GM11168 (cell line): ENCODE measurements around the gene ASB1.

Source experiments
- in situ Hi-C: fragments of 300-500 bp; cut with MboI; formaldehyde crosslinking; loops from one replicate; pipeline ENCODE4 v1.12.0; 2022; ENCODE audit warnings: low sequenced_read_pairs; ENCODE audit not compliant: unreplicated experiment

ASB1 gene

DNA sequence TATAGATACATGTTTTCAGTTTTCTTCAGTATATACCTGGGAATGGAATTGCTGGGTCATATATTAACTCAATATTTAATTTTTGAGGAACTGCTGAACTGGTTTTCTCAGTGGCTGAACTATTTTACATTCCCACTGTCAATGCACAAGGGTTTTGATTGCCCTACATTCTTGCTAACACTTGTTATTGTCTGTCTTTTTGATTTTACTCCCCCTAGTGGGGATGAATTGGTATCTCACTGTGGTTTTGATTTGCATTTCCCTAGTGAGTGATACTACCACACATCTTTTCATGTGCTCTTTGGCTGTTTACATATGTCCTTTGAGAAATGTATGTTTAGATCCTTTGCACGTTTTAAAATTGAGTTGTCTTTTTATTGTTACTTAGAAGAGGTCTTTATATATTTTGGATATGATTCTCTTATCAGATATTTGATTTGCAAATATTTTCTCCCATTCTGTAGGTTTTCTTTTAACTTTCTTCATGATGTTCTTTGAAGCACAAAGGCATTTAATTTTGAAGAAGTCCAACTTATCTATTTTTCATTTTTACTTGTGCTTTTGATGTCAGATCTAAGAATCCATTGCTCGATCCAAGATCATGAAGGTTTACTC lies 36.2 kb downstream of the ASB1 start:
- in situ Hi-C loops = no loop called here

DNA sequence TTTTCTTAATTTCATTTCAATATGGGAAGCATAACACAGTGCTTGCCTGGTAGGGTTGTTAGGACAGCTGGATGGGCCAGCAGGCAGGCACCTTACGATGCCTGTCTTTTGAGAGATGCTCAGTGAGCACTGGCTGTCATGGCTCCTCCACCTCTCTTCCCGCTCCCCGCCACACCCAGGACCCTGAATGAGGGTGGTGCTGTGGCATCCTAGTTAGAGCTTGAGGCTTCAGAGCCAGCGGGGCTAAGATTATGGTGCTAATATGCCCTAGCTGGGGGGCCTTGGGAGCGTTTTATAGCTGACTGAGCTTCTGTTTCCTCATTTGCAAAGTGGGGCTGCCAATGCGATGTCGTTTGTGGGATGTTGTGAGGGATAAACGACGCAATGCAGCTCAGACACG lies 37.7 kb downstream of the ASB1 start:
- in situ Hi-C loops = no loop called here

DNA sequence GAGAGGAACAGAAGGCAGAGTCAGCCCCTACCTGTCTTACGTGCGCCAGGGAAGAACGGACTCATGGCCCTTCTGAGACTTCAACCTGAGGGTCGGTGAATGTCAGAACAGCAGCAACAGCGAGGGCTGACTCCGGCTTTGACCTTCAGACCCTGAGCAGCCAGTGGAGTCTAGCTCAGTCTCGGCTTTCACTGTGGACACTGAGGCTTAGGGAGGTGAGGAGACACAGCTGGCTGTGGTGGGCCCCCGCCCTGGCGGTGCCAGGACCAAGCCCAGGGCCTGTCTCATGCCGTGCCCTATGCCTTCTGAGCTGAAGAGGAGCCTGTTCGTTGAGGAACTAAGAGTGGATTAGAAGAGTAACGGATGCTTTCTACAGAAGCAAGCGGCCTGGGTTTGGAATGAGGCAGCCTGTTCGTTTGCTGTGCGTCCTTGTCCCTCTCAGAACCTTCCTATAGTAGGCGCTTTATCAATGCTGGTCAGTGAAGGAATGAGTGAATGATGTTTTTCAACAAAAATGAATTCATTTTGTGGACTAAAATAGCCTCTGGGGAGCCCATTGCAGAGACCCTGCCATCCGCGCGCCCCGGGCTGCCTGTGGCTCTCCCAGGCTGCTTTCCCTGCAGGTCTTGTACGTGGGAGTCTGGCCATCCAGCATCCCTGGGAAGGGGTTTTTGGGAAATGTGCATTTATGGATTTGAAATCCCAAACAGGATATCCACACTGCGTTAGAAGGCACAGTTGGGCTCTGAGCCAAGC lies 38.9 kb downstream of the ASB1 start:
- in situ Hi-C loops = no loop called here

DNA sequence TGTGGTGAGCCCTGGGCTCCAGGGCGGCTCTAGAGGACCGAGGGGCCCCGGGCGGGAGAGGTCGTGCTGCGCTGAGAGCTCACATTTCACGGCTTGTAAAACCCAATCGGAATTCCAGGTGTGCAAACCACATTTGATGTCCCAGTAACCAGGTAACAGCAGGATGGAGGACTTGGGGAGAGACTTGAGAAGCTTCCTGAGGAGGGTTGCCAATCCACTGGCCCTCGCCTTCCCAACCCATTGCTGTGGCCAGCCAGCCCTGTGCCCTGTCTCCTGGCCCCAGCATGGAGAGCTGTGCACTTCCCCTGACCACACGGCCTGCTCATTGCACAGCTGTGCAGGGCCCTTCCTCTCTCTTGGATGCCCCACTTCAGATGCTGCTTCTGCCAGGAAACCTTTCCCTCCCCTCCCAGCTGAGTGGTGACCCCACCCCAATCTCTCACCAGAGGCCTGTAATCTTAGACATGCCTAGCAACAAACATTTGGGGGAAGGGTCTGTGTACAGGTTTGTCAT lies 39.6 kb downstream of the ASB1 start:
- in situ Hi-C loops = no loop called here

DNA sequence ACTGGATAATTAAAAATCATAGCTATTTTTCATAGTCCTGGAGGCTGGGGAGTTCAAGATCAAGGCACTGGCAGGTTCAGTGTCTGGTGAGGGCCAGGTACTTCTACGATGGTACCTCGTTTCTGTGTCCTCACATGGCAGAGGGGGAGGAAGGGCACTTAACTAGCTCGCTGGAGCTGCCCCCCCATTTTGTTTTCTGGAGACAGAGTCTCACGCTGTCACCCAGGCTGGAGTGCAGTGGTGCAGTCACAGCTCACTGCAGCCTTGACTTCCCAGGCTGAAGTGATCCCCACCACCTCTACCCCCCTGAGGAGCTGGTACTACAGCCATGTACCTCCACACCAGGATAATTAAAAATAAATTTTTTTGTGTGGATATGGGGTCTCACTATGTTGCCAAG lies 40.3 kb downstream of the ASB1 start:
- in situ Hi-C loops = no loop called here

DNA sequence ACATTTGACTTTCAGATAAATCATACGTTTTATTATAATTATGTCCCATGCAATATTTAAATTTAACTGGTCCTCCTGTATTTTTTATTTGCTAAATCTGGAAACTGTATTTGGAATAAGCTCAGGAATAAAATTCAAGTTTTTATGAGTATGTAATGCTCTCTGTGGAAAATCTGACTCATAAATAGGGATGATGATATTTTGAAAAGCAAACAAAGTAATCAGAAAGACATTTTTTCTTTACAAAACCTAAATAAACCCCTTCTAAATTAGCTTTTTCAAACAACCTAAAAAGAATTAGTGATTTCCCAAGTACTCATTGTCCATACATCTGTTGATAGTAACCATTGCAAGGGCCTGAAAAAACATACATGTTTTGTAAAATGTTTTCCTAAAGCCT lies 41.1 kb downstream of the ASB1 start:
- in situ Hi-C loops = no loop called here

DNA sequence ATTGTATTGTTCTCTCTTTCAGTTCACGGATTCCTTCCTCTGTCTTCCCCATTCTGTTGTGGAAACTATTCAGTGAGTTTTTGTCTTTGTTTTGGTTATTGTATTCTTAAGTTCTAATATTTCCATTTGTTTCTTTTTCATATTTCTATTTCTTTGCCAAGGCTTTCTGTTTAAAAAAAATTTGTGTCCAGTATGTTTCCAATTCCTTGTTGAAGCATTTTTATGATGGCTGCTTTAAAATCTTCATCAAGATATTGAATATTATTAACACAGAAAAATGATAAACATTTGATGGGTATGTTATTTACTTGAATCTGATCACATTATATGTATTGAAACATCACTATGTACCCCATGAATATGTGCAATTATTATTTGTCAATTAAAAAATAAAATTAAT lies 42.4 kb downstream of the ASB1 start:
- in situ Hi-C loops = no loop called here

DNA sequence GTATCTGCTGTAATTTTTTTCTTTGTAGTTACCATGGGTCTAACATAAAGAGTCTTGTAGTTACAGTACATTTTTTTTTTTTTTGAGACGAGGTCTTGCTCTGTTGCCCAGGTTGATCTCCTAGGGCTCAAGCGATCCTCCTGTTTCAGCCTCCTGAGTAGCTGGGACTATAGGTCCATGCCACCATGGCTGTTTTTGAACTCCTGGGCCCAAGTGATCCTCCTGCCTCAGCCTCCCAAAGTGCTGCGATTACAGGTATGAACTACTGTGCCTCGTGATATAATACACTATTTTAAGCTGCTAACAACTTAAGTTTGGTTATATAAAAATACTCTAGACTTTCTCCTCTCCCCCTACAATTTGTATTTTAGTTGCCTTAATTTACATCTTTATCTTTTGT lies 46.3 kb downstream of the ASB1 start:
- in situ Hi-C loops = no loop called here

DNA sequence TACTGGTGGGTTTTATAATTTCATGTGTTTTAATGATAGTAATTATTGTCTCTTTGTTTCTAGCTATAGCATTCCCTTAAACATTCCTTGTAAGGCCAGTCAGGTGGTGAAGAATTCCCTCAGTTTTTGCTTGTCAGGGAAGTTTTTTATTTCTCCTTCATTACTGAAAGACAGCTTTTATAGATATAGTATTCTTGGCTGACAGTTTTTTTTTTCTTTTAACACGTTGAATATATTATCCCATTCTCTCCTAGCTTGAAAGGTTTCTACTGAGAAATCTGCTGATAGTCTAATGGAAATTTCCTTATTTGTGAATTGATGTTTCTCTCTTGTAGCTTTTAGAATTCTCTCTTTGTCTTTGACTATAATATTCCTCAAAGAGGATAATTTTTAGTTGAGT lies 46.8 kb downstream of the ASB1 start:
- in situ Hi-C loops = no loop called here

DNA sequence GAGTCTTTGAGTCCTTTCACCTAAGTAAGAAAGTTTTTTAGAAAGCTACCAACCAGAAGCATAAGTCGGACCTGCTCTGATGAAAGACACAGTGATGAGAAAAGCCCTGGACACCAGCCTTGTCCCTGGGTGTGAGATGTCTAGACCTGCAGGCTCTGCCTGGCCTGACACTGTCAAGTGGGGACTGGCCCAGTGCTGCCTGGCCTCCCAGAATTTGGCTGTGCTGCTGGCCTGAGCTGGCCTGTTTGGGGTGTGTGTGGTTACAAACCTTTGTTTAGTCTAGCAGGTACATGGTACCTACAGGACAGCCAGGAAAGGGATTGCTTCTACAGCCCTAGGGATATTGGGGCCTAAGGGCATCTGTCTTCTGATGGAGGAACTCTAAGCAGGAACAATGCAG lies 48.3 kb downstream of the ASB1 start:
- in situ Hi-C loops = no loop called here

DNA sequence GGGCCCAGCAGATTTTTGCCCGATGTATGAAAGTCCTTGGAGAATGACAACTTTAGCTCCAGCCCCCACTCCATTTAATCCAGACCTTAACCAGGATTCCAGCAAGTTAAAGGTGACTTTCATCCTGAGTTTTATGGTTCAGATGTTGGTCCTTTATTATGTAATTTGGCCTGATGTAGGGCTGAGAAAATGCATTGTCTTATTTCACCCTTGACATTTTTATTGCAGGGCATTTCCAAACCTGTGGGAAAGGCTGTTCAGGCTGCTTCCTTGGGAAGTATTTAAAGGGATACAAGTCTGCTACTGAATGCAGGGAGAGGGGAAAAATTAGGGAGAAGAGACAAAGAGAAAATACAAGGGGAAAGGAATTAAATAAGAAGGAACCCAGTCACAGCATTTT lies 48.8 kb downstream of the ASB1 start:
- in situ Hi-C loops = no loop called here

DNA sequence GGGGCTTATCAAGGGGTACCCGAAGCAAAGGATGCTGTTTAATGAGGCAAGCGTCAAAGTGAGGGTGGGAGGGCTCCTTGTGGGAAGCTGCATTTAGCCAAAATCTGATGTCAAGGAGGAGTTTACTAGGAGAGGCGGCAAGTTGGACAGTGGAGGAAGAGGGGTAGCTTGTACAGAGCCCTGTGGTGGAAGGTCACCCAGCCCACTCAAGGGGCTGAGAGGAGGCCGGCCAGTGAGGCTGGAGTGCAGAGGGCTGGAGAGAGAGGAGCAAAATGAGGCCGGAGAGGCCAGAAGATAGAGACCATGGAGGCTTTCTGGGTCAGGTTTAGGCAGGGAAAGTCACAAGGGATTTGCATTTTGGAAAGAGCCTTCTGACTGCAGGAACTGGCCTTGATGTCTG lies 49.5 kb downstream of the ASB1 start:
- in situ Hi-C loops = no loop called here

DNA sequence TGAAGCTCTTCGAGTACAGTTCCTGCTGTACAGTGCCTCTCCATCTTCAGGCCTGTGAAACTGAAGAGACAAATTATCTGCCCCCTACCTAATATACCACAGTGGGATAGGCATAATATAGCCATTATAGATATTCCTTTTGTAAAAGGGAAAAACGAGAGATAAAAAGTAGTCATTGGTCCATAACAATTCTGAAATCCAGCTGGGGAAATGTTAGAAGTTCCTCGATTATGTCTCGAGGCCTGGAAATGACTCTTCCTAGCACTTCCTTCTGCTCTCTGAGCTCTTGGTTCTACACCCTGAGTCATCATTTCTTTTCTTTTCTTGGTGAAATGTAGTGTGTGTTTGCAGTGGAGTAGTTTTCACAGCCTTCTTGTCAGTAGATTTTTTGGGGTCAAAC lies 51.5 kb downstream of the ASB1 start:
- in situ Hi-C loops = no loop called here

DNA sequence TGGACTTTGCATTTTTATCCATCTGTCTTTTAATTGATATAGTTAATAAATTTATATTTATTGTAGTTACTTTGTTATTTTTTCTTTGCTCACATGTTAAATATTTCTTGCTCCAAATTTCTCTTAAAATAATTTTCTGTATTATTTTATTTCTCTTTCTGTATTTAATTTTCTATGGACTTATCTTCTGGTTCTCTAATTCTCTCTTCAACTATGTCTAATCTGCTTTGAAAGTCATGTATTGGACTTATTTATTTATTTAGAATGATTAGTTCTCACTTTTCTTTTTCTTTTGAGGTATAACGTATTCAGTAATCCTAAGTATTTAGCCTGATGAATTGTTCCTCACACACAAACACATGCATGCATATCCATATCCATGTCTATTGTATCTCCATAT lies 53.1 kb downstream of the ASB1 start:
- in situ Hi-C loops = no loop called here

DNA sequence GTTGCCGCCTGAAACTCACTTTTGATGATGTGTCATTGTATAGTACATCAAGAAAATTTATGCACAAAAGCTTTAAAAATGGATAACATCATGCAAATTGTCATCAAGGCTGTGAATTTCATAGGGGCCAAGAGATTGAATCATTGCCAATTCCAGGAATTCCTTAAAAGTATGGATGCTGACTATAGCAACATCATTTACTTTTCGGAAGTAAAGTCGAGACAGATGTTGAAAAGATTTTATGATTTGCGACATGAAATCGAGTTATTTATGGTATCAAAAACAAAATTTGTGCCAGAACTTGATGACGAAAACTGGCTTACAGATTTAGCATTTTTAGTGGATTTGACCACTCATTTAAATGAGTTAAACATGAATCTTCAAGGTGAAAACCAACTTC lies 56.3 kb downstream of the ASB1 start:
- in situ Hi-C loops = no loop called here

DNA sequence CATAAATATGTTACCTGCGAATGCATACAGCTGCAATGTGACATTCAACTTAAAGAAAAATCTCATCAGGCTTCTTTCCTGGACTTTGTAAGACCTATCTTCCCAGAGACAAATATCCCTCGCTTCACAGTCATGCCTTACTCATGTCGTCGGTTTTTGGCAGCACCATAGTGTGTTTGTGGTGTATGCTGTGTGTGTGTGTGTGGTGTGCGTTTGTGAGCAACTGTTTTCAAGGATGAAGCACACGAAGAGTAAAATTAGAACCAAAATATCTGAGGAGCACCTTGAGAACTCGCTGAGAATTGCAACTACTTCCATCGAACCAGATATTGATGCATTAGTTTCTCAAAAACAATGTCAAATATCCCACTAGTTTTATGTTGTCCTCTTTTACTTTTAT lies 56.9 kb downstream of the ASB1 start:
- in situ Hi-C loops = no loop called here

DNA sequence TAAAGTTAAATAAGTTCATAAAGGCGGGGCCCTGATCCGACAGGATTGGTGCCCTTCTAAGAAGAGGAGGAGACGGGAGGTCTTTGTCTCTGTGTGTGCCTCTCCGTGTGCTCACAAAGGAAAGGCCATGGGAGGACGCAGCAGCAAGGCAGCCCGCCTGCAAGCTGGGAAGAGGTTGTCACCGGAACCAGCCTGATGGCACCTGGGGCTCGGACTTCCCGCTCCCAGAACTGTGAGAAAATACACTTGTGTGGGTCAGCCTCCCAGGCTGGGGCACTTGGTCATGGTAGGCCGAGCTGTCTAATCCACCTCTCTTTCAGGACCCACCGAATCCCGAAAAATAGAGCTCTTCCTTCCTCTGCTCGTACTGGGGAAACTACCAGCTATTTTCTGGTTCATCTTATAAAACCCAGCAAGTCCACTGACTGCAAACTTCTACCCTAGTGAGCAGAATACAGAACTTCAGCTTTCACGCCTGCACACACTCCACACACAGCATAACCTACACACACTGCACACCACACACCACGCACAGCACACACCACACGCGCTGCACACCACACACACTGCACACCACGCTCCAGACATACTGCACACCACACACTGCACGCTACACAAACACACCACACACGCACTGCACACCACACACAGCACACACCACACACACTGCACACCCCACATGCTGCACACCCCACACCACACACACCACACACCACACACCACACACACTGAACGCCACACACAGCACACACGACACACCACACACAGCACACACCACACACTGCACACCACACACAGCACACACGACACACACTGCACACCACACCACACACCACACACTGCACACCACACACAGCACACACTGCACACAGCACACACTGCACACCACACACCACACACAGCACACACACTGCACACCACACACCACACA lies 58.1 kb downstream of the ASB1 start:
- in situ Hi-C loops = no loop called here

DNA sequence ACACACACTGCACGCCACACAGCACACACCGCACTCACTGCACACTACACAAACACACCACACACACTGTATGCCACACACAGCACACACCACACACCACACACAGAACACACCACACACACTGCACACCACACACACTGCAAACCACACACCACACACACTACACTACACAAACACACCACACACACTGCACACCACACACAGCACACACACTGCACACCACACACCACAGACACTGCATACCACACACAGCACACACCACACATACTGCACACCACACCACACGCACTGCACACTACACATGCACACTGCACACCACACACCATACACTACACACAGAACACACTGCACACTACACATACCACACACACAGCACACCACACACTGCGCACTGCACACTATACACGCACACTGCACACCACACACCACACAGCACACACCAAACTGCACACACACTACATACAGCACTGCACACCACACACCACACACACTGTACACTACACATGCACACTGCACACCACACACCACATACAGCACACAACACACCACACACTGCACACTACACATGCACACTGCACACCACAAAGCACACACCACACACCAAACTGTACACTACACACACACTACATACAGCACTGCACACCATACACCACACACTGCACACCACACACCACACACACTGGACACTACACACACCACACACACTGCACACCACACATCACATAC lies 59.6 kb downstream of the ASB1 start:
- in situ Hi-C loops = no loop called here

DNA sequence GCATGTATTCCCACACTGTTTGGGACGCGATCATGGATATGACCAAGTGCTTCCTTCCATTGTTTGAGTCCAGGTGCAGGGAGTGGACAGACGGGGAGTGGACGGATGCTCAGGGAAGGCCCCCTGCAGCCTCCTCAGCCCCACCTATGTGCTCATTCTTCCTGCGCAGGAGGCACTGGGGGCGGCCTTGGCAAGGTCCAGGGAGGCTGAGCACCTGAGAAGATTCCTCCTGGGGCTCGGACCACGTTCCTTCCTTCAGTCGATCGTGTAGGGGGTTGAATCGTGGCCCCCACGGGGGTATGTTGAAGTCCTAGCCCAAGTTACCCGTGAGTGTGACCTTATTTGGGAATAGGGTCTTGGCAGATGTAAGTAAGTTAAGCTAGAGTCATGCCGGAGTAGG lies 60.4 kb downstream of the ASB1 start:
- in situ Hi-C loops = no loop called here

DNA sequence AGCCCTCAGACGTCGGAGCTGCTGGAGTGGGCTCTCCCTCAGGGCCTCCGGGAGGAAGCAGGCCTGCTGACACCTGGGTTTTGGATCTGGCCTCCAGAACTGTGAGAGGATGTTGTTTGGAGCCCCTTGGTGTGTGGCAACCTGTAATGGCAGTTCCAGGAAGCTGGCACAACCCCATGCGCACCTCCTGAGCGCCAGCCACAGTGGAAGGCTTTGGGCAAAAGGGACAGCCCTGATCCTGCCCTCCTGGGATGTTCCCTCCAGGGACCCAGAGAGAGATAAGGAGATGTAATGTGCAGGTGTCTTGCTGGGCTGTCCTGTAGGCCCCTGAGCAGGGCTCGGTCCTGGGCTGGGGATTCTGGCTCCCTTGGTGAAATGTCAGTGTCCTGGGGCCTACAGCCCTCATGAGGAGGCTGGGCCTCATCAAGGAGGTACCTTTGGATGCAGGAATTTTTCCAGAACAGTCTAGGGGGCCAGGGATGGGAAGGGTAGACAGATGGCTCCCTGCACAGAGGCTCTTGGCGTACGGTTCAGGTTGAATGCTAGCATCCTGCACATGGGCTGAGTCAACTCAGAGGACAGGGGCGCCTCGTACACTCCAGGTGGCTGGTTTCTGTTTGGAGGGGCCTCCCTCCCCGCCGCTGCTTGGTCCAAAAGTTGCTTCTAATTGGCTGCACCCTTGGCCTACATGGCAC lies 61.1 kb downstream of the ASB1 start:
- in situ Hi-C loops = no loop called here
